Measurements from ENCODE around the gene CDKN1C. TPM values are rescaled to one million over a fixed set of nuclear protein-coding genes. Genes with fewer than 3 reads are reported as not detected.
A peak's percentile ranks its signal among the peaks of the same experiment; 100 is the strongest.

CDKN1C gene
- total and polyA plus RNA-seq, 2 donors (not counting 1 experiment from before 2014, with no cell fraction given), result 8.6 to 31.5 TPM

DNA sequence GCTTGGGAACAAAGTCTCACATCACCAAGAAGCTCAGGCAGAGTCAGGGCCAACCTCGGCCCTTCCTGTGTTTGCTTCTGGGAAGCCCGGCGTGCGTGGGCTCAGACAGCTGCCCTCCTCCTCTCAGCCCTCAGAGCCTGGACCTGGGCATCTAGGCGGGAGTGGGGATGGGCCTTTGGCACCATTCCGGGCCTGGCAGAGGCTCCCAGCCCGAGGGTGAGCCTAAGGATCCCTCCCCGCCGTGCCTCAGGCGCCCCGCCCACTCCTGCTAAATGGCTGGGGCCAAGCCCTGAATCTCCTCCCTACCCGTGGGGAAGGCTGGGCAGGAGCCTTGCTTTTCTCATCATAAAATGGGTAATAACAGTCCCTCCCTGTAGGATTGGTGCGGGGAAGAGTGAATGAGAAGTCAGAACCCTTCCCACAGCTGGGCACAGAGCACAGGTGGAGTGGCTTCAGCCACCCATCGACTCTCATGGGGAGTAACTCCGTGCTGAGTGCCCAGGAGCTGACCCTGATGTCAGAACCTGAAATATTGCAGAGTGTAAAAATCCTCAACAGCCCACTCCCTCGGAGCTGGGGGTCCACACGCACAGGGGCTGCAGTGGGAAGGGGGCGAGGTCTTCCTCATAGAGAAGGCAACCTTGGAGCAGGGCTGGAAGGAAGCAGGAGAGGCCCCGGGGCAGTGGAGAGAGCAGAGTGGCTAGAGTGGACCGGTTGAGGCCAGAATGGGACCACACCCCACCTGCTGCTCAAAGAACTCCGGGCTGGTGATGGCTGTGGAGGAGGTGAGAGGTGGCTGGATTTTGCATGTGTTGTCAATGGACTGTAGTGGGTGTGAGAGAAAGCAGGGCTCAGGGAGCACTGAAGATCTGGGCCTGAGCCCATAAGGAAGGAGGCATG, 18.8 kb upstream of the CDKN1C start:
- H3K4me2 ChIP-seq (ENCODE audit: extremely low read depth, insufficient read depth, low read length), result no peak overlapping the region
- H3K9ac ChIP-seq (ENCODE audit: insufficient read depth, low read length), result no peak overlapping the region
- H3K79me2 ChIP-seq (ENCODE audit: control insufficient read depth, insufficient read depth, low read length), result no peaks in the 10 kb centered on the region
- no peak overlapping the region for H3K4me3 ChIP-seq (replicated peaks in 1 of 4; ENCODE audit: control extremely low read depth in 1 of 4, insufficient read depth in 1 of 4, low read depth in 3 of 4, low read length in 4 of 4)
- no peaks in the 10 kb centered on the region for H3K9me3 ChIP-seq (ENCODE audit: control insufficient read depth, insufficient read depth, low read depth, low read length)
- peaks cover 8% of the 10 kb centered on the region for H3K4me1 ChIP-seq (ENCODE audit: control insufficient read depth, extremely low read depth, insufficient read depth, low read length)
- TF ChIP-seq EZH2 (IDR thresholded peaks at IDR 0.05; ENCODE audit: low read length, missing control alignments), result no peak
- TF ChIP-seq, protein P1, sequence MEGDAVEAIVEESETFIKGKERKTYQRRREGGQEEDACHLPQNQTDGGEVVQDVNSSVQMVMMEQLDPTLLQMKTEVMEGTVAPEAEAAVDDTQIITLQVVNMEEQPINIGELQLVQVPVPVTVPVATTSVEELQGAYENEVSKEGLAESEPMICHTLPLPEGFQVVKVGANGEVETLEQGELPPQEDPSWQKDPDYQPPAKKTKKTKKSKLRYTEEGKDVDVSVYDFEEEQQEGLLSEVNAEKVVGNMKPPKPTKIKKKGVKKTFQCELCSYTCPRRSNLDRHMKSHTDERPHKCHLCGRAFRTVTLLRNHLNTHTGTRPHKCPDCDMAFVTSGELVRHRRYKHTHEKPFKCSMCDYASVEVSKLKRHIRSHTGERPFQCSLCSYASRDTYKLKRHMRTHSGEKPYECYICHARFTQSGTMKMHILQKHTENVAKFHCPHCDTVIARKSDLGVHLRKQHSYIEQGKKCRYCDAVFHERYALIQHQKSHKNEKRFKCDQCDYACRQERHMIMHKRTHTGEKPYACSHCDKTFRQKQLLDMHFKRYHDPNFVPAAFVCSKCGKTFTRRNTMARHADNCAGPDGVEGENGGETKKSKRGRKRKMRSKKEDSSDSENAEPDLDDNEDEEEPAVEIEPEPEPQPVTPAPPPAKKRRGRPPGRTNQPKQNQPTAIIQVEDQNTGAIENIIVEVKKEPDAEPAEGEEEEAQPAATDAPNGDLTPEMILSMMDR (conservative IDR thresholded peaks at IDR 0.05 in 1 of 2, IDR thresholded peaks at IDR 0.05 in 1 of 2; ENCODE audit: low read depth in 1 of 2, low read length in 2 of 2), result no peak
- no peak overlapping the region for H2AFZ ChIP-seq (ENCODE audit: low read length)
- H3K27ac ChIP-seq (ENCODE audit: insufficient read depth, low read length), result no peak overlapping the region
- no peak for DNase-seq (ENCODE audit: low read depth in 2 of 2)
- no peaks in the 10 kb centered on the region for H4K20me1 ChIP-seq (ENCODE audit: control insufficient read depth, extremely low read depth, insufficient read depth, low read length)
- no peaks in the 10 kb centered on the region for H3K36me3 ChIP-seq (ENCODE audit: control insufficient read depth, insufficient read depth, low read length)
- no peaks in the 10 kb centered on the region for H3K27me3 ChIP-seq (ENCODE audit: control insufficient read depth, insufficient read depth, low read length)

DNA sequence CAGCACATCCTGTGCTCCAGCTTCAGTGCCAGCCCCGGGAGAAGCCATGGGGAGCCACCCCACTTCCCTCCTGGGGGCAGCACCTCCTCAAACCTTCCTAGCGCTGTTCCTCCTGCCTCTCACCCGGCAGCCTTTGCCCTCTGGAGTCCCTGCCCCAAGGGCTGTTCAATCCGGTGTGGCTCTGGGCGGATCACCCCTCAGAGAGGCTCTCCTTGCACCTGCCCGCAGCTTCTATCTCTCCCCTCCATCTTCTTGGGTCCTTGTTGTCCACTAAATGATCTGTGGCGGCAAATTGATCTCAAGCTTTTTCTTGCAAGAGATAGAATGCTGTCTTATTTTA, 18.1 kb upstream of the CDKN1C start:
- DNase-seq (ENCODE audit: low read depth in 2 of 2), result no peak
- Histone ChIP-seq H3K4me2 (ENCODE audit: extremely low read depth, insufficient read depth, low read length) (no peak overlapping the region), H3K9me3 (ENCODE audit: control insufficient read depth, insufficient read depth, low read depth, low read length) (no peaks in the 10 kb centered on the region), H3K27ac (ENCODE audit: insufficient read depth, low read length) (no peak overlapping the region), H2AFZ (ENCODE audit: low read length) (no peak overlapping the region), H3K4me3 (replicated peaks in 1 of 4; ENCODE audit: control extremely low read depth in 1 of 4, insufficient read depth in 1 of 4, low read depth in 3 of 4, low read length in 4 of 4) (peak overlapping the region in 1 of 4 experiments; percentile 14), H3K27me3 (ENCODE audit: control insufficient read depth, insufficient read depth, low read length) (no peaks in the 10 kb centered on the region), H4K20me1 (ENCODE audit: control insufficient read depth, extremely low read depth, insufficient read depth, low read length) (no peaks in the 10 kb centered on the region), H3K36me3 (ENCODE audit: control insufficient read depth, insufficient read depth, low read length) (no peaks in the 10 kb centered on the region), H3K79me2 (ENCODE audit: control insufficient read depth, insufficient read depth, low read length) (no peaks in the 10 kb centered on the region), H3K9ac (ENCODE audit: insufficient read depth, low read length) (no peak overlapping the region), H3K4me1 (ENCODE audit: control insufficient read depth, extremely low read depth, insufficient read depth, low read length) (peaks cover 11% of the 10 kb centered on the region)
- no peak for TF ChIP-seq EZH2 (IDR thresholded peaks at IDR 0.05; ENCODE audit: low read length, missing control alignments)
- TF ChIP-seq, protein P1 (conservative IDR thresholded peaks at IDR 0.05 in 1 of 2, IDR thresholded peaks at IDR 0.05 in 1 of 2; ENCODE audit: low read depth in 1 of 2, low read length in 2 of 2), result no peak

DNA sequence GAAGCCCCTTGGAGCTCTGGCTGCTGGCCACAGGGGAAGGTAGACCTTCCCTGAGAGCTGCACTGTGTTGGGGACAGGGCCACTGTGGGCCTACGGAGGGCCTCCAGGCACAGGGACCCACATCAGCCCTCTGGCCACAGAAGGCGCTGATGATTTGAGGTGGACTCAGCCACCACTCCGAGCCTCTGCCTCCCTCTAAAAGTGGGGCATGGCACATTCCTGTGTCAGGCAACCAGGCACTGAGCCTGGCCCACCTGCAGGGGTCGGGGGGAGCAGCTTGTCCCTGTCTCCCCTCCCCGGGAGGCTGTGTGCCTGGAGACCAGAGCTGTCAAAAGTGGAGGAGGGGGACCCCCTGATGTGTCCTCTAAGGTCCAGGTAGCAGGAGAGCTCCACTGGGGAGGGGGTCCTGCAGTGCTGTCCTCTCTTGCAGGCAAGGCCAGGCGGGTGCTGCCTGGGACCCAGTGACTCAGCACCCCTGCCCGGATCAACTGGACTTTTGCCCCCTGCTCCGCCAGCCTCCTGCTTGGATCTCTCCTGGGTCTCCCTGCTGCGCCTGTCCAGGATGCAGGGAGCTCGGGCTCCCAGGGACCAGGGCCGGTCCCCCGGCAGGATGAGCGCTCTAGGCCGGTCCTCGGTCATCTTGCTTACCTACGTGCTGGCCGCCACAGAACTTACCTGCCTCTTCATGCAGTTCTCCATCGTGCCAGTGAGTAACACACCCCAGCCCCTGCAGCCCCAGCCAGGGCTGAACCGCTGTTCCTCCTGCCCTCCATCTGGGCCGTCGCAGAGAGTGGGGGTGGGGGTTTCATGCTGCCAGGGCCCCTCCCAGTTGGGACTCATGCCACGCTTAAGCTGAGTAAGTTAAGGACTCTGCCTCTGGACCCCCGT, 17.5 kb upstream of the CDKN1C start:
- Histone ChIP-seq H3K4me1 (ENCODE audit: control insufficient read depth, extremely low read depth, insufficient read depth, low read length) (peaks cover 15% of the 10 kb centered on the region), H4K20me1 (ENCODE audit: control insufficient read depth, extremely low read depth, insufficient read depth, low read length) (no peaks in the 10 kb centered on the region), H3K4me2 (ENCODE audit: extremely low read depth, insufficient read depth, low read length) (peak overlapping the region; percentile 59), H3K27ac (ENCODE audit: insufficient read depth, low read length) (peak overlapping the region; percentile 73), H3K9me3 (ENCODE audit: control insufficient read depth, insufficient read depth, low read depth, low read length) (no peaks in the 10 kb centered on the region), H3K79me2 (ENCODE audit: control insufficient read depth, insufficient read depth, low read length) (no peaks in the 10 kb centered on the region), H3K4me3 (replicated peaks in 1 of 4; ENCODE audit: control extremely low read depth in 1 of 4, insufficient read depth in 1 of 4, low read depth in 3 of 4, low read length in 4 of 4) (peak overlapping the region; percentile 49 to 78 (median 64)), H3K27me3 (ENCODE audit: control insufficient read depth, insufficient read depth, low read length) (no peaks in the 10 kb centered on the region), H2AFZ (ENCODE audit: low read length) (peak overlapping the region; percentile 22), H3K9ac (ENCODE audit: insufficient read depth, low read length) (peak overlapping the region; percentile 75), H3K36me3 (ENCODE audit: control insufficient read depth, insufficient read depth, low read length) (no peaks in the 10 kb centered on the region)
- TF ChIP-seq, protein P1 (conservative IDR thresholded peaks at IDR 0.05 in 1 of 2, IDR thresholded peaks at IDR 0.05 in 1 of 2; ENCODE audit: low read depth in 1 of 2, low read length in 2 of 2), result no peak
- no peak for TF ChIP-seq EZH2 (IDR thresholded peaks at IDR 0.05; ENCODE audit: low read length, missing control alignments)
- no peak for DNase-seq (ENCODE audit: low read depth in 2 of 2)

Data from fibroblast of lung (primary cell).